ENCODE results near the gene ARPC2.
"Not testable (repeated sequence)": the region's sequence is repeated elsewhere in the genome, so short reads cannot be mapped to it uniquely, and the experiment has no call there.

ARPC2 gene

DNA sequence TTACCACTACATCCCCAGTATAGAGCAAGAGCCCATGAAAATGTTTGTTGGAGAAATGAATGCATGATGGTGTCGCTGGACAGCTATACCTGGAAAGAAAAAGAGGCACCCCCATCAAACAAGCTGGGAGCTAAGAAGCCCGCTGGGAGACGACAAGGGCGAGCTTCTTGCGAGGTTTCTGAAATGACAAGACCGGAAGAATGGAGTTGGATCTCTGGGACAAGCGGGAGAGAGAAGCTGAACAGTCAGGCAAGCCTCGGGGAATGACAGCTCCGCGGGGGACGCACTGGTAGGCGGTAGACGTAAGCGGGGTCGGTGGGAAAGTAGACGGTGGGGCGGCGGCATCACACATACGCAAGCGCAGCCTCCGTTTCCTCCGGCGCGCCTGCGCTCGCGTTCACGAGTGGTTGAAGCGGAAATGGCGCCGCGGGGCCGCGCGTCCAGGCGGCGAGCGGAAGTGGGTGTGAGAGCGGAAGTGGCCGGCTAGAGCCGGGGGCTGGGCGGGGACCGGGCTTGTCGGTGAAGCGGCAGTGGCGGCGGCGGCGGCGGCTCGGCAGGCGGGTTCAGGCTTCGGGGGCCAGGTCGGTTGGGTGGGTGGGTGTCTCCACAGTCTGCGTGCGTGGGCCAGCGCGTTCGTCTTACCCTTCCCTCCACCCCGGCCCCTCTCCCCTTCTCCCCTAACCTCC is at the start of gene ARPC2:
ARPC2 (plus strand) TSS at position 516 of the 686 bp plus-strand sequence. CDS start 282 bp downstream, outside the sequence.
- Mint-ChIP-seq H3K27ac (peak within 1 kb of the TSS; percentile 94), H3K9me3 (peaks cover 4% of the 10 kb centered on the region), H3K4me3 (peak within 1 kb of the TSS; percentile 93), H3K4me1 (ENCODE audit: low read depth) (peaks cover 44% of the 10 kb centered on the region), H3K36me3 (ENCODE audit: low read depth) (peaks cover 42% of the 10 kb centered on the region), H3K27me3 (ENCODE audit: low read depth) (peaks cover 1% of the 10 kb centered on the region)
- DNase-seq (ENCODE audit: low spot score): peak; percentile 96

DNA sequence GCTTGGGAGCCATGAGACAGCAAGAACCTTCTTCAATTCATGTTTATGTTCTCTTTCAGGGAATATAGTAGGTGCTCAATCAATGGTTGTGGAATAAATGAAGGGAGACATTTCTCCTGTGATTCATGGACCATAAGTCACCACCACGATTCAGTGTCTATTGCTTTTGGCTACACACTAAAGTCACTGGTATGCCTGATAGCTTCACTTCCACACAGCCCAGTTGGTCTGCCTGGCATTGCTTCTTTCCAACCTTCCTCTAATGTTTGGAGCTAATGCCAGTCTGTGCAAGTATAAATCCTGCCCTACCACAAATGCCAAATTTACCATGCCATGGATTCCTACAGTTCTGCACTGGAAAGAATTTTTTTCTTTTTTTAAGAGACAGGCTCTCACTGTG is 49.0 kb upstream of the ARPC2 start:
- Mint-ChIP-seq H3K36me3 (ENCODE audit: low read depth) (no peaks in the 10 kb centered on the region), H3K27me3 (ENCODE audit: low read depth) (peaks cover 33% of the 10 kb centered on the region), H3K9me3 (no peaks in the 10 kb centered on the region), H3K4me1 (ENCODE audit: low read depth) (peaks cover 29% of the 10 kb centered on the region), H3K27ac (no peak overlapping the region), H3K4me3 (no peak overlapping the region)
- DNase-seq (ENCODE audit: low spot score): no peak

GRCh38 chr2:218168635-218169462 is 48.1 kb upstream of the ARPC2 start:
- Mint-ChIP-seq H3K27ac (no peak overlapping the region), H3K36me3 (ENCODE audit: low read depth) (no peaks in the 10 kb centered on the region), H3K9me3 (no peaks in the 10 kb centered on the region), H3K4me1 (ENCODE audit: low read depth) (peaks cover 29% of the 10 kb centered on the region), H3K27me3 (ENCODE audit: low read depth) (peaks cover 34% of the 10 kb centered on the region), H3K4me3 (no peak overlapping the region)
- peak; percentile 26 for DNase-seq (ENCODE audit: low spot score)

DNA sequence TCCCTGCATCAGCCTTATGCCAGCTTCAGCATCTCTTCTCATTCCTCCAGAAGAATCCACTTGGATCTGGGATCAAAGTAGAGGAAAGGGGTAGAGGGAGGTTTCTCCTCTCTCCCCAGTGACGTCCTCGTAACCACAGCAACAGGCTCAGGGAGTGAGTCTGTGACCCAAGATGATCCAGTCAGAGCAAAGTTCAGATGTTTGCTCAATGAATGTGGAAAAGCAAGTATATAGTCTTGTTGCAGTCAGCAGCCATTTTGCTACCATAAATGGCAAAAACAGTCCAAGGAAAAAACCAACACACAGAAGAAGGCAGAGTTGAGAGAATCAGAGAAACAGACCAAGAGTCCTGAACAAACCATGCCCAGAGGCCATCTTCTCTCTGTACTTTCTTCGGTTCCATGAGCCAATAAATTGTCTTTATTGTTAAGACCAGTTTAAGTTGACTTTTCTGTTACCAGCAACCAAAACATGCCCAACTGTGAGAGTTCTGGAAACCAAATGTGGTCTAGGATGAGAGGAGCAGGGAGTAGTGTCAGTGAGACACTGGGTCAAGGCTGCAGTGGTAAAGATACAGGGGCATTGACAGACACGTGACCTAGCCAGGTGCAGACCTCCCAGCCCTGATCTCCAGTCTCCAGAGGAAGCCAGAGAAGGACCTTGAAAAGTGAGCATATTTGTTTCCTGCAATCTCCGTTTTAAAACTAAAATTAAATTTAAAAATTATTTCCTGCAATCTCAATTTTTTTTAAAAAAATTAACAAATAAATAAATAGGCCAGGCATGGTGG is 47.0 kb upstream of the ARPC2 start:
- Mint-ChIP-seq H3K27me3 (ENCODE audit: low read depth) (peaks cover 25% of the 10 kb centered on the region), H3K4me1 (ENCODE audit: low read depth) (peaks cover 29% of the 10 kb centered on the region), H3K36me3 (ENCODE audit: low read depth) (no peaks in the 10 kb centered on the region), H3K4me3 (no peak overlapping the region), H3K9me3 (no peaks in the 10 kb centered on the region), H3K27ac (no peak overlapping the region)
- DNase-seq (ENCODE audit: low spot score): no peak

DNA sequence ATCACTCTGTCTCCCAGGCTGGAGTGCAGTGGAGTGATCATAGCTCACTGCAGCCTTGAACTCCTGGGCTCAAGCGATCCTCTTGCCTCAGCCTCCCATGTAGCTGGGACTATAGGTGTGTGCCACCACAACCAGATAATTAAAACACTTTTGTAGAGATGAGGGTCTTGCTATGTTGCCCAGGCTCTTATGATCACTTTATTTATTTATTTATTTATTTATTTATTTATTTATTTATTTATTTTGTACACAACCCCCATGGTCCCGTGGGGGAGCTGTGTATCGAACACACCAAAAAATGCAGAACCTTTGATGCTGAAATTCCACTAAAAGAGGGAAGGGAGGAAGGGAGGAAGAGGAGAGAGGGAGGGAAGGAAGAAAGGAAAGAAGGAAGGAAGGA is 45.2 kb upstream of the ARPC2 start:
- not testable (repeated sequence) for DNase-seq (ENCODE audit: low spot score); H3K27ac Mint-ChIP-seq; H3K4me3 Mint-ChIP-seq; H3K36me3 Mint-ChIP-seq (ENCODE audit: low read depth); H3K9me3 Mint-ChIP-seq
- peaks cover 20% of the 10 kb centered on the region for H3K4me1 Mint-ChIP-seq (ENCODE audit: low read depth)
- H3K27me3 Mint-ChIP-seq (ENCODE audit: low read depth): peaks cover 18% of the 10 kb centered on the region

GRCh38 chr2:218172845-218173244 is 44.1 kb upstream of the ARPC2 start:
- Mint-ChIP-seq H3K36me3 (ENCODE audit: low read depth) (no peaks in the 10 kb centered on the region), H3K9me3 (no peaks in the 10 kb centered on the region), H3K4me3 (no peak overlapping the region), H3K27ac (no peak overlapping the region), H3K27me3 (ENCODE audit: low read depth) (peaks cover 20% of the 10 kb centered on the region), H3K4me1 (ENCODE audit: low read depth) (peaks cover 11% of the 10 kb centered on the region)
- no peak for DNase-seq (ENCODE audit: low spot score)

GRCh38 chr2:218179782-218180181 is 37.2 kb upstream of the ARPC2 start:
- no peak for DNase-seq (ENCODE audit: low spot score)
- Mint-ChIP-seq H3K27me3 (ENCODE audit: low read depth) (peaks cover 35% of the 10 kb centered on the region), H3K27ac (no peak overlapping the region), H3K36me3 (ENCODE audit: low read depth) (no peaks in the 10 kb centered on the region), H3K4me1 (ENCODE audit: low read depth) (no peaks in the 10 kb centered on the region), H3K4me3 (no peak overlapping the region), H3K9me3 (no peaks in the 10 kb centered on the region)

DNA sequence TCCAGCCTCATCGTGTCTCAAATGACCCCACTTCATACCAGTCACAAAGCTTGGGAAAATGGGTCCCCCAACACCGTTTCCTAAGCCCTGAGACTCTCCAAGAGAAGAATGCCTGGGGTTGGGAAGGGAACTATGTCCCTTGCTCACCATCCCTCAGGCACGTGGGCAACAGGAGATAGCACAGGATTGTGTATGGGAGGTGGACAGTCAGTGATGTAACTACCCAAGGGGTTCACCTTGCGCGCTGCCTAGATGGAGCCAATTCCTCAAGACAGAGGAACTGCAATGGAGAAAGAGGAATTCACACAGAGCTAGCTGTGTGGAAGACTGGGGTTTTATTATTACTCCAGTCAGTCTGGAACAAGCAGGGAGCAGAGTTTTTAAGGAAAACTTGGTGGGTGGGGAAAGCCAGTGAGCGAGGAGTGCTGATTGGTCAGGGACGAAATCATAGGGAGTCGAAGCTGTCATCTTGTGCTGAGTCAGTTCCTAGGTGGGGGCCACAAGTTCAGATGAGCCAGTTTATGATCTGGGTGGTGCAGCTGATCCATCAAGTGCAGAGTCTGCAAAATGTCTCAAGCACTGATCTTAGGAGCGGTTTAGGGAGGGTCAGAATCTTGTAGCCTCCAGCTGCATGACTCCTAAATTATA is 36.4 kb upstream of the ARPC2 start:
- no peak overlapping the region for H3K27ac Mint-ChIP-seq

DNA sequence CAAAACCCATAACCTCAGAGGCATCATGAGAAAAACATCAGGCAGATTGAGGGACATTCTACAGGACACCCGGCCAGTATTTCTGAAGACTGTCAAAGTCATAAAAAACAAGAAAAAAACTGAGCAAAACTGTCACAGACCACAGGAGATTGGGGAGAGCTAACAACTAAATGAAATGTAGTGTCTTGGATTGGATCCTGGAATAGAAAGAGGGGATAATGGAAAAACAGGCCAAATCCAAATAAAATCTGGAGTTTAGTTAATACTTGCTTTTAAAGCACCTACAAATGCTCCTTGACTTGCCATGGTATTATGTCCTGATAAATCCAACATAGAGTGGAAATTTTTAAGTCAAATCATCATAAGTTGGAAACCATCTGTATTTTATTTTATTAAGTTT is 32.7 kb upstream of the ARPC2 start:
- Mint-ChIP-seq H3K4me3 (no peak overlapping the region), H3K36me3 (ENCODE audit: low read depth) (no peaks in the 10 kb centered on the region), H3K27me3 (ENCODE audit: low read depth) (peaks cover 21% of the 10 kb centered on the region), H3K9me3 (no peaks in the 10 kb centered on the region), H3K4me1 (ENCODE audit: low read depth) (peaks cover 7% of the 10 kb centered on the region), H3K27ac (no peak overlapping the region)
- DNase-seq (ENCODE audit: low spot score): no peak

More for the DNA sequence above, 36.4 kb upstream of the ARPC2 start:
- Mint-ChIP-seq H3K36me3 (ENCODE audit: low read depth) (no peaks in the 10 kb centered on the region), H3K27me3 (ENCODE audit: low read depth) (peaks cover 36% of the 10 kb centered on the region), H3K4me1 (ENCODE audit: low read depth) (no peaks in the 10 kb centered on the region), H3K4me3 (no peak overlapping the region), H3K9me3 (no peaks in the 10 kb centered on the region)
- no peak for DNase-seq (ENCODE audit: low spot score)

DNA sequence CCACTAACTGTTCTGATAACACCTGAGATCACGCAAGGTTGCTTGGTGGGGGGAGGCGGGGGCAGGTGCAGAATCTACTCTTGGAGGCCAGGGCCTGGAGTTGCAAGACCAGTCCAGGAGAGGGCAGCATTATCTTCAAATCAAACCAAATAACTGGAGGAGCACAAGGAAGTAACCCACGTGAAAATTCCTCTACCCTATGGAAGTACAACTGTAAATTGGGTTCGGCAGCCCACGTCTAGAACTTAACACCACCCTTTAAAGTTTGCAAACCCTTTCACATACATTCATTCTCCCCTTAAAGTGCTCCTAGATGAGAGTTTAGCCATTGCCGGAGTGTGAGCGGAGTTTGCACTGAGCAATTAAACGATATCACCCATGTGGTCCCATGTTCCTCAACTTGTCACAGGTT is 30.6 kb upstream of the ARPC2 start:
- Mint-ChIP-seq H3K36me3 (ENCODE audit: low read depth) (no peaks in the 10 kb centered on the region), H3K27ac (no peak overlapping the region), H3K4me1 (ENCODE audit: low read depth) (peaks cover 7% of the 10 kb centered on the region), H3K27me3 (ENCODE audit: low read depth) (peaks cover 16% of the 10 kb centered on the region), H3K9me3 (no peaks in the 10 kb centered on the region), H3K4me3 (no peak overlapping the region)
- peak; percentile 47 for DNase-seq (ENCODE audit: low spot score)

DNA sequence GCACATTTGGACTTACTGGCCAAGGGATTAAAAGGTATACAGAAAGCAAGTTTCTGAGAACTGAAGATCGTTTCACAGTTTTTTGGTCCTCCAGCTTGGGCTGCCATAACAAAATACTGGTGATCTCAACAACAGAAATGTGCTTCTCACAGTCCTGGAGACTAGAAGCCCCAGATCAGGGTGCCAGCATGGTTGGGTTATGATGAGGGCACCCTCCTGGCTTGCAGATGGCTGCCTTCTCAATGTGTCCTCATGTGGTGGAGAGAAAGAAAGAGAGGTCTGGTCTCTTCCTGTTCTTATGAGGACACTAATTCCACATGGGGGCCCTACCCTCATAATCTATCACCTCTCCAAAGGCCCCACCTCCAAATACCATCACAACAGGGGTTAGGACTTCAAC is 30.1 kb upstream of the ARPC2 start:
- Mint-ChIP-seq H3K4me3 (no peak overlapping the region), H3K27me3 (ENCODE audit: low read depth) (peaks cover 13% of the 10 kb centered on the region), H3K9me3 (no peaks in the 10 kb centered on the region), H3K27ac (no peak overlapping the region), H3K36me3 (ENCODE audit: low read depth) (no peaks in the 10 kb centered on the region), H3K4me1 (ENCODE audit: low read depth) (peaks cover 7% of the 10 kb centered on the region)
- no peak for DNase-seq (ENCODE audit: low spot score)

DNA sequence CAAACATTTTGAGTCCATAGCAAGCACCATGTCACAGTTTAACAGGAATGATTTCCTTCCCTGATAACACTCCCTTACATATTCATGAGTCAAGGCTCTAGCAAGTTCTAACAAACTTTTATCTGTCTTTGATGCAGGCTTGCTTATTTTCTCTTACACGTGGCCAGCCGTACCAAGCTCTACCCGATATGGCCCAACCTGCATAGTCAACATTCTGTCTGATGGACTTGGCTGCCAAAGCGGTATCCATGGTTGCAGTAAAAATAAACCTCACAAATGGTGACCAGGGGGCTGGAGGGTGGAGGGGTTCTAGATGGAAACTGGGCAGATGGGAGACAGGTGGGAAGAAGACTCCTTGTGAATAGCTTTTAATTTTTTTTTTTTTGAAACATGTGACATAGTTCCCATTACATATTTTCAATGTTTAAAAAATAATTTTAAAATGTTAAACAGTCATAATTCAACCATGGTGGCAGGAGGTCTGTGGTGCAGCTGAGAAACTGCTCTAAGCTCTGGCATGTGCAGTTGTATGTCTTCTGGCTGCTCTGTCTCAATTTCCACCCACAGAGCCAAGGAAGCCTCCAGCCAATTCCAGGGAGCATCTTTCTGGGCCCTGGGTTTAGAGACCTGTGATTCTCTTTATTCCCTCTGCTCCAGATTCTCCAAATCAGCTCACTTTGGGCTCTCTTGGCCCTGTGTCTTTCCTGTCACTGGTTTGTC is 29.5 kb upstream of the ARPC2 start:
- peaks cover 13% of the 10 kb centered on the region for H3K27me3 Mint-ChIP-seq (ENCODE audit: low read depth)
- H3K36me3 Mint-ChIP-seq (ENCODE audit: low read depth): no peaks in the 10 kb centered on the region
- DNase-seq (ENCODE audit: low spot score): no peak
- H3K4me1 Mint-ChIP-seq (ENCODE audit: low read depth): peaks cover 7% of the 10 kb centered on the region
- no peaks in the 10 kb centered on the region for H3K9me3 Mint-ChIP-seq
- no peak overlapping the region for H3K27ac Mint-ChIP-seq
- H3K4me3 Mint-ChIP-seq: no peak overlapping the region

DNA sequence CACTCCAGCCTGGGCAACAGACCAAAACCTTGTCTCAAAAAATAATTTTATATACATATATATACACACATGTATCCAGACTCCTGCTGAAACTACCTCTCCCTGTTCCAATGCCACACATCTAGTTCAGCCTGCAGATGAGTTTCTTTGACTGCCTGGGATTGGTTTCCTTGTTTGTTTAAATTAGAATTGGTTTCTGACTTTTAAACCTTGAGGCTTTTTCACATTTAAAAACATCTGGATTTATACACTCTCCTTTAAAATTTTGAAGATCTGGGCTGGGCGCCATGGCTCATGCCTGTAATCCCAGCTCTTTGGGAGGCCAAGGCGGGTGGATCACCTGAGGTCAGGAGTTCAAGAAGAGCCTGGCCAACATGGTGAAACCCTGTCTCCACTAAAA is 28.5 kb upstream of the ARPC2 start:
- H3K36me3 Mint-ChIP-seq (ENCODE audit: low read depth): no peaks in the 10 kb centered on the region
- no peak overlapping the region for H3K27ac Mint-ChIP-seq
- no peaks in the 10 kb centered on the region for H3K9me3 Mint-ChIP-seq
- peaks cover 7% of the 10 kb centered on the region for H3K4me1 Mint-ChIP-seq (ENCODE audit: low read depth)
- DNase-seq (ENCODE audit: low spot score): no peak
- peaks cover 10% of the 10 kb centered on the region for H3K27me3 Mint-ChIP-seq (ENCODE audit: low read depth)
- no peak overlapping the region for H3K4me3 Mint-ChIP-seq
